Measurements from ENCODE around the gene PGAM2.

DNA sequence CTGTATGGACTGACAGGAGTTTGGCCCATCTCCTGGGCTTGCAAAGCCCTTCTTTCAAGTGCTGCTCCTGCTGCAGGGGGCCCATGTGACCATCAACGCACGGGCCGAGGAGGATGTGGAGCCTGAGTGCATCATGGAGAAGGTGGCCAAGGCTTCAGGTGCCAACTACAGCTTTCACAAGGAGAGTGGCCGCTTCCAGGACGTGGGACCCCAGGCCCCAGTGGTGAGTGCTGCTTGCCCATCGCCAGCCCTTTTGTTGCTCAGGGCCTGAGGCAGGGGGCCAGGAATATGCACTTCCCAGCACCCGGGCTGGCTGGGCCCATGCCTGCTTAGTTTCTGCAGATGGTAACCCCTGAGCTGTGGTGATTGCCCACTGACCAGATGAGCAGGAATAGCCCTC is 8.7 kb downstream of the PGAM2 start:
- TF ChIP-seq, protein P1, sequence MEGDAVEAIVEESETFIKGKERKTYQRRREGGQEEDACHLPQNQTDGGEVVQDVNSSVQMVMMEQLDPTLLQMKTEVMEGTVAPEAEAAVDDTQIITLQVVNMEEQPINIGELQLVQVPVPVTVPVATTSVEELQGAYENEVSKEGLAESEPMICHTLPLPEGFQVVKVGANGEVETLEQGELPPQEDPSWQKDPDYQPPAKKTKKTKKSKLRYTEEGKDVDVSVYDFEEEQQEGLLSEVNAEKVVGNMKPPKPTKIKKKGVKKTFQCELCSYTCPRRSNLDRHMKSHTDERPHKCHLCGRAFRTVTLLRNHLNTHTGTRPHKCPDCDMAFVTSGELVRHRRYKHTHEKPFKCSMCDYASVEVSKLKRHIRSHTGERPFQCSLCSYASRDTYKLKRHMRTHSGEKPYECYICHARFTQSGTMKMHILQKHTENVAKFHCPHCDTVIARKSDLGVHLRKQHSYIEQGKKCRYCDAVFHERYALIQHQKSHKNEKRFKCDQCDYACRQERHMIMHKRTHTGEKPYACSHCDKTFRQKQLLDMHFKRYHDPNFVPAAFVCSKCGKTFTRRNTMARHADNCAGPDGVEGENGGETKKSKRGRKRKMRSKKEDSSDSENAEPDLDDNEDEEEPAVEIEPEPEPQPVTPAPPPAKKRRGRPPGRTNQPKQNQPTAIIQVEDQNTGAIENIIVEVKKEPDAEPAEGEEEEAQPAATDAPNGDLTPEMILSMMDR (conservative IDR thresholded peaks at IDR 0.05; ENCODE audit: low read length) = no peak
- no peak for TF ChIP-seq EZH2phosphoT487 (IDR thresholded peaks at IDR 0.05; ENCODE audit: borderline replicate concordance)
